Effector memory CD8-positive, alpha-beta T cell (primary cell): ENCODE data around the gene DNMT1.

Source experiments
- ATAC-seq: fragments of 150-1000 bp; cut with Tn5 transposase; replicated peaks from 2 replicates; pipeline ENCODE4 v1.10.0; 2021; ENCODE audit warnings: mild to moderate bottlenecking, moderate library complexity
- DNase-seq, 3 experiments: peaks; one replicate each; pipeline ENCODE4 v3.0.0; 2021
- H3K27ac Mint-ChIP-seq, 2 donors: one replicate each; pipeline ENCODE4 v1.8.0; 2022; ENCODE audit warnings: mild to moderate bottlenecking in 2 of 2, mixed read lengths in 2 of 2, moderate library complexity in 2 of 2
- H3K27me3 Mint-ChIP-seq, 2 donors: one replicate each; pipeline ENCODE4 v1.8.0; 2022; ENCODE audit warnings: mixed read lengths in 2 of 2
- H3K36me3 Mint-ChIP-seq: one replicate; pipeline ENCODE4 v1.8.0; 2022; ENCODE audit warnings: mild to moderate bottlenecking, moderate library complexity, mixed read lengths; ENCODE audit not compliant: insufficient read depth
- H3K4me1 Mint-ChIP-seq, 2 donors: one replicate each; pipeline ENCODE4 v1.8.0; 2022; ENCODE audit warnings: low read depth in 2 of 2, mixed read lengths in 2 of 2
- H3K4me3 Mint-ChIP-seq, 2 donors: one replicate each; pipeline ENCODE4 v1.8.0; 2022; ENCODE audit warnings: mild to moderate bottlenecking in 2 of 2, mixed read lengths in 2 of 2, moderate library complexity in 2 of 2
- H3K9me3 Mint-ChIP-seq, 2 donors: one replicate each; pipeline ENCODE4 v1.8.0; 2022; ENCODE audit warnings: mixed read lengths in 2 of 2

The DNMT1 gene

GRCh38 chr19:10228393-10228792 lies 33.6 kb upstream of the DNMT1 start:
- no peak for ATAC-seq
- peaks cover 35% of the 10 kb centered on the region for H3K36me3 Mint-ChIP-seq
- no peak for DNase-seq
- peaks cover 23 to 30% of the 10 kb centered on the region in 2 donors for H3K4me1 Mint-ChIP-seq
- no peaks in the 10 kb centered on the region for H3K9me3 Mint-ChIP-seq
- no peak overlapping the region for H3K4me3 Mint-ChIP-seq
- no peaks in the 10 kb centered on the region for H3K27me3 Mint-ChIP-seq
- peak overlapping the region in 1 of 2 donors; percentile 92 for H3K27ac Mint-ChIP-seq

GRCh38 chr19:10227026-10227971 lies 32.5 kb upstream of the DNMT1 start:
- Mint-ChIP-seq H3K9me3 (no peaks in the 10 kb centered on the region), H3K36me3 (peaks cover 44% of the 10 kb centered on the region), H3K4me3 (no peak overlapping the region), H3K27me3 (no peaks in the 10 kb centered on the region), H3K27ac (no peak overlapping the region), H3K4me1 (peaks cover 23 to 30% of the 10 kb centered on the region in 2 donors)
- ATAC-seq (no peak), DNase-seq (no peak)

GRCh38 chr19:10226376-10227025 lies 31.7 kb upstream of the DNMT1 start:
- Mint-ChIP-seq H3K36me3 (peaks cover 41% of the 10 kb centered on the region), H3K27me3 (no peaks in the 10 kb centered on the region), H3K4me1 (peaks cover 21 to 22% of the 10 kb centered on the region in 2 donors), H3K9me3 (no peaks in the 10 kb centered on the region), H3K27ac (peak overlapping the region in 1 of 2 donors; percentile 70), H3K4me3 (no peak overlapping the region)
- ATAC-seq (no peak), DNase-seq (no peak)

GRCh38 chr19:10226021-10226375 lies 31.2 kb upstream of the DNMT1 start:
- Mint-ChIP-seq H3K27me3 (no peaks in the 10 kb centered on the region), H3K4me3 (no peak overlapping the region), H3K4me1 (peaks cover 21 to 22% of the 10 kb centered on the region in 2 donors), H3K27ac (peak overlapping the region in 1 of 2 donors; percentile 70), H3K36me3 (peaks cover 36% of the 10 kb centered on the region), H3K9me3 (no peaks in the 10 kb centered on the region)
- DNase-seq (no peak), ATAC-seq (no peak)

DNA sequence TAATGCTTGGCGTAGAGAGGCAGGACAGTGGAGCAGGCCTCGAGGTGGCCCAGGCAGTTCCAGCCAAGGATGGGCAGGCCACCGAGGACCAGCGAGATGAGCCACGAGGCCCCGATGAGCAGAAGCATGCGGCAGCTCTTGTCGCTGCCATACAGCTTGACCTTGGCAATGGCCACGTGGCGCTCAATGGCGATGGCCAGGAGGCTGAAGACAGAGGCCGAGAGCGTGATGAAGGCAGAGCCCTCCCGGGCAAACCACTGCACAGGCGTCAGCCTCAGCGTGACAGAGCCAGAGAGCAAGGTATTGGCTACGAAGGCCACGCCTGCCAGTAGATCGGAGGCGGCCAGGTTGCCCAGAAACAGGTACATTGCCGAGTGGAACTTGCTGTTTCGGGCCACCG lies 29.6 kb upstream of the DNMT1 start:
- Mint-ChIP-seq H3K4me1 (peaks cover 16 to 17% of the 10 kb centered on the region in 2 donors), H3K36me3 (peaks cover 32% of the 10 kb centered on the region), H3K27me3 (no peaks in the 10 kb centered on the region), H3K9me3 (no peaks in the 10 kb centered on the region), H3K27ac (peak overlapping the region in 1 of 2 donors; percentile 57), H3K4me3 (no peak overlapping the region)
- no peak for DNase-seq
- ATAC-seq = no peak

DNA sequence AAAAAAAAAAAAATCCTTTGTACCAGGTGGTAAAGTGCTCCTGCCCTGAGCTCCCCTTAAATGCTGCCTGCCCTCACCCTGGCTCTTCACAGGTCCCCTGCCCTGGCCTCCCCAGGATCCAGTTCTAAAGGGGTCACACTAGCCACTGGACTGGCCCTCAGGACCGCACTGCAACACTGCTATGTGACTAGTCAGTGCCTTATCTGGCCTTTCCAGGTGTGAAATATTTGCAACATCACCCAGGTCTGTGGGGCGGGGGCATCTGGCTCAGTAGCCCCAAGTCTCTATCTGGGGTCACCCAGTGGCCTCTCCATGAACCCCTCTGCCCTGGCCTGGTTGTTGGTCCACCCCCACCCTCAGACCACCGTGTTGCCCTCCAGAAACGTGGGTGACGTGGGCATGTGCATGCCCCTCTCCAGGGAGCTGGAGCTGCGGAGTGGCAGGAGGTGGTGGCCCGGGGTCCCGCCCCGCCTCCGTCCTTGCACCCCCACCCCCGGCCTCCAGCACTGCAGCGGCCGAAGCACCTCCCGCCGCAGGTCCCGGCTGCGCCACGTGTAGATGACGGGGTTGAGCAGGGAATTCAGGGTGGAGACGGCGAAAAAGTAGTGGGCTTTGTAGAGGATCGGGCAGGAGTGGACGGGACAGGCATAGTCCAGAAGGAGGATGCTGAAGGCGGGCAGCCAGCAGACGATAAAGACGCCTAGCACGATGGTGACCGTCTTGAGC lies 28.9 kb upstream of the DNMT1 start:
- no peak for DNase-seq
- H3K4me3 Mint-ChIP-seq = no peak overlapping the region
- no peaks in the 10 kb centered on the region for H3K9me3 Mint-ChIP-seq
- peaks cover 11 to 14% of the 10 kb centered on the region in 2 donors for H3K4me1 Mint-ChIP-seq
- peaks cover 27% of the 10 kb centered on the region for H3K36me3 Mint-ChIP-seq
- H3K27ac Mint-ChIP-seq = no peak overlapping the region
- no peak for ATAC-seq
- H3K27me3 Mint-ChIP-seq = no peaks in the 10 kb centered on the region

DNA sequence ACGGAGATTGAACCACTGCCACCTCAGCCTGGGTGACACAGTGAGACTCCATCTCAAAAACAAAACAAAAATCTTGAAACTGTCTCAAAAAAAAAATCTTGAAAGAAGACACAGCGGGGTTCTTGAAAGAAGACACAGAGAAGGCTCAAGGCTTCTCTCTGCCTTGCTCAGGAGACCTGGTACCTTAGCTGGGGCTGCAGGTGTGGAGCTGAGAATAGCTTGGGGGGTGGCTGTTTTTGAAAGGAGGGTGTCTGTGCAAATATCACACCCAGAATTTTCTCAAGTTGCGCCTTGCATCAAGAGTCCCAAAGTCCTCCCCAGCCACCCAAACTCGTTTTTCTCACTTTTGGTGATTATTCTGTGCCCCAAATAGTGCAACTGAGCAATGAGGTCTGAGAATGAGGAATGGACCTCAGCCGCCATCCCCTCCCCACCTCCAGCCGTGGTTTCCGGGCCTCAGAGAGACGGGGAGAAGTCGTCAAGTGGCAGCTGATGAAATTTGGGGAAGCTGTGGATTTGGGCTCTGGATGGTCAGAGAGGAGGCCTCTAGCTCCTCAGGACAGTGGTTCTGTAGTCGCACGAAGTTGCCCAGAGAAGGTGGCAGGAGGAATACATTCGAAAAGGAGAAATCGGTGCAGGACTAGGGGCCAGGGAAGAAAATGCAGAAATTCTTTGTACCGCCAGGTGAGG lies 27.6 kb upstream of the DNMT1 start:
- ATAC-seq (no peak), DNase-seq (no peak)
- no peaks in the 10 kb centered on the region for H3K9me3 Mint-ChIP-seq
- no peak overlapping the region for H3K4me3 Mint-ChIP-seq
- peaks cover 11 to 14% of the 10 kb centered on the region in 2 donors for H3K4me1 Mint-ChIP-seq
- no peaks in the 10 kb centered on the region for H3K27me3 Mint-ChIP-seq
- peak overlapping the region in 1 of 2 donors; percentile 44 for H3K27ac Mint-ChIP-seq
- H3K36me3 Mint-ChIP-seq = peaks cover 27% of the 10 kb centered on the region

DNA sequence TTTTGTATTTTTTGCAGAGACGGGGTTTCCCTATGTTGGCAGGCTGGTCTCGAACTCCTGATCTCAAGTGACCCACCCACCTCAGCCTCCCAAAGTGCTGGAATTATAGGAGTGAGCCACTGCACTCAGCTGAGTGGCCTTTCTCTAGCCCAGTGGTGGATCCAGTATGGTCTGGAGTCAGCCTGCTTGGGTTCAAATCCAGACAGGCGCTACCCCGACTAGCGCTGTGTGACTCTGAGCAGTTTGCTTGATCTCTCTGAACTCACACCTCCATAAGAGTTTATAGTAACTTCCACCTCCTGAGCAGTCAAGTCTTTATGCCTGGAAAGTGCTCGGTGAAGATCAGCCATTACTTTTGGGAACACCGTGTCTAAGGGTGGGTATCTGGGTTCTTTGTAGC lies 25.9 kb upstream of the DNMT1 start:
- no peaks in the 10 kb centered on the region for H3K9me3 Mint-ChIP-seq
- ATAC-seq (no peak), DNase-seq (no peak)
- H3K36me3 Mint-ChIP-seq = peaks cover 24% of the 10 kb centered on the region
- H3K4me3 Mint-ChIP-seq = no peak overlapping the region
- peaks cover 5 to 10% of the 10 kb centered on the region in 2 donors for H3K4me1 Mint-ChIP-seq
- no peak overlapping the region for H3K27ac Mint-ChIP-seq
- H3K27me3 Mint-ChIP-seq = no peaks in the 10 kb centered on the region

DNA sequence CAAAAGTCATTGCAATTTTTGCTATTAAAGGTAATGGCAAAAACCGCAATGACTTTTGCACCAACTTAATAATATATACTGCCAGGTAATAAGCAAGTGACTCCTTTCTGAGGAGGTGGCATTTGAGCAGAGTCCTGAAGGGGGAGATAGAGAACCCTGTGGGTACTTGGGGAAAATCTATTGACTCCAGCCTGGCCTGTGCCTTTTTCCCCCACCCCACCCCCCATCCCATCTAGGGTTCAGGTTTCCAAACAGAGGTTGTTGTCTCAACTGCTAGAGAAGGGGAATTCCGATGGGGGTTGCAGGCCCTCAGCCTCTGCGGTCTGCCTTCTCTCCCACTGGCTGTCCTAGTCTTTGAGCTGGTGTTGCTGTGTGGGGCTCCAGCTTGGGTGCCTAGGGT lies 24.9 kb upstream of the DNMT1 start:
- Mint-ChIP-seq H3K27me3 (no peaks in the 10 kb centered on the region), H3K27ac (no peak overlapping the region), H3K9me3 (no peaks in the 10 kb centered on the region), H3K36me3 (peaks cover 24% of the 10 kb centered on the region), H3K4me1 (peaks cover 5 to 8% of the 10 kb centered on the region in 2 donors), H3K4me3 (no peak overlapping the region)
- peak; percentile 21 to 30 (median 21) for DNase-seq
- ATAC-seq = peak; percentile 86

DNA sequence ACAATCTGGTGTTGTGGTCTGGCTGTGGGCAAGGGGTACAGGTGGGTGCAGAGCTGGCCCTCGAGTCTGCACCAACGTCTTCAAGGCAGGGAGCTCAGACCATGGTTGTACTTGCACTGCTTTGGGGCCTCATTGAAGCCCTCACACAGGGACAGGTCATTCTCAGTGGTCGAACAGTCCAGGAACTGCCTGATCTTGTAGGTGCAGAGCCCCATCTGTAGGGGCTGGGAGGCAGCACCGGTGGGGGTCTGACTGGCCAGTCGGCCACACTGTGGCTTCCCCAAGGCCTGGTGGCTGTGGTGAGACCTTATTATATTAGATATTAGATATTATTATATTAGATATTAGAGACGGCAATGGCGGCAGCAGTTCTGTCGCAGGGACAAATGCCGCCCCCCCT lies 22.3 kb upstream of the DNMT1 start:
- H3K4me1 Mint-ChIP-seq = peaks cover 0 to 2% of the 10 kb centered on the region in 2 donors
- ATAC-seq (no peak), DNase-seq (no peak)
- H3K27me3 Mint-ChIP-seq = no peaks in the 10 kb centered on the region
- H3K36me3 Mint-ChIP-seq = peaks cover 7% of the 10 kb centered on the region
- H3K9me3 Mint-ChIP-seq = no peaks in the 10 kb centered on the region
- H3K27ac Mint-ChIP-seq = no peak overlapping the region
- no peak overlapping the region for H3K4me3 Mint-ChIP-seq

- Mint-ChIP-seq H3K27me3 (no peaks in the 10 kb centered on the region), H3K4me3 (no peak overlapping the region), H3K9me3 (no peaks in the 10 kb centered on the region), H3K4me1 (no peaks in the 10 kb centered on the region), H3K36me3 (peaks cover 2% of the 10 kb centered on the region), H3K27ac (no peak overlapping the region)
- DNase-seq (no peak), ATAC-seq (no peak)
Measured at GRCh38 chr19:10214784-10215183, 20.0 kb upstream of the DNMT1 start.

GRCh38 chr19:10211691-10212090 lies 16.9 kb upstream of the DNMT1 start:
- Mint-ChIP-seq H3K4me3 (no peak overlapping the region), H3K4me1 (no peaks in the 10 kb centered on the region), H3K9me3 (no peaks in the 10 kb centered on the region), H3K36me3 (peaks cover 5% of the 10 kb centered on the region), H3K27ac (no peak overlapping the region), H3K27me3 (no peaks in the 10 kb centered on the region)
- no peak for ATAC-seq
- no peak for DNase-seq

- no peak overlapping the region for H3K4me3 Mint-ChIP-seq
- H3K36me3 Mint-ChIP-seq = peaks cover 5% of the 10 kb centered on the region
- no peaks in the 10 kb centered on the region for H3K9me3 Mint-ChIP-seq
- H3K27ac Mint-ChIP-seq = no peak overlapping the region
- H3K4me1 Mint-ChIP-seq = no peaks in the 10 kb centered on the region
- no peaks in the 10 kb centered on the region for H3K27me3 Mint-ChIP-seq
- DNase-seq (no peak), ATAC-seq (no peak)
Measured at GRCh38 chr19:10211061-10211460, 16.3 kb upstream of the DNMT1 start.
